Epidermal melanocyte (primary cell): ENCODE data around the gene HAL.

Experiments used
- DNase-seq: peaks from one replicate; pipeline ENCODE4 v3.0.0; 2011; ENCODE audit warnings: low spot score; ENCODE audit not compliant: insufficient read length

HAL gene

GRCh38 chr12:95942524-95943329 lies 53.4 kb downstream of the HAL start, which contains the start of gene CCDC38:
TSS of gene CCDC38 (minus strand) at chr12:95942614. CDS start at chr12:95936509, 6,105 bp downstream.
- peak; percentile 75 for DNase-seq

- no peak for DNase-seq
Observed at GRCh38 chr12:95942101-95942523, 54.0 kb downstream of the HAL start.

GRCh38 chr12:95940514-95940913 lies 55.6 kb downstream of the HAL start:
- no peak for DNase-seq
